K562 (cell line): Measurements from ENCODE around the gene SIM1. TPM values are rescaled to one million over a fixed set of nuclear protein-coding genes. Genes with fewer than 3 reads are reported as not detected.

ENCODE experiments used
- ATAC-seq: fragments of 200-7000 bp; cut with Tn5 transposase; 3 replicates; pipeline ENCODE4 v1.9.1; 2020; ENCODE audit warnings: moderate library complexity
- BruUV-seq: library from RNA; stranded (reverse); fragments of 400-500 nt; replicated peaks from 2 replicates; lab custom pipeline; 2021; lab: Mats Ljungman, UMichigan
- CTCF ChIA-PET: fragments of 300-600 bp; formaldehyde crosslinking; extraction: SDS; loops from one replicate; lab custom pipeline; 2021; ENCODE audit warnings: low intra/inter-chr PET ratio; lab: Yijun Ruan, JAX
- POLR2A ChIA-PET: fragments of 300-600, 350-650 bp; sonication (Branson Sonifier 250); formaldehyde crosslinking; extraction: SDS; loops from one replicate; lab custom pipeline; 2021; ENCODE audit warnings: antibody characterized with exemption, inconsistent platforms; lab: Yijun Ruan, JAX
- DNase-seq, 4 experiments: peaks; one replicate each; pipeline versions ENCODE4 v3.0.0 to v3.0.0-alpha.2; 2011 to 2018; ENCODE audit warnings: low spot score in 3 of 4, mixed read lengths in 3 of 4; ENCODE audit errors: extremely low read depth in 1 of 4
- FAIRE-seq: peaks from 2 replicates; lab custom pipeline; 2011; peaks lifted over from hg19 to GRCh38; lab: Jason Lieb, UNC
- H2AFZ ChIP-seq: 2 replicates; pipeline ENCODE4 v1.6.0; 2011; ENCODE audit warnings: low read depth, low read length, control low read depth, inconsistent platforms
- H3K27ac ChIP-seq: fragments of 200-600 bp; 3 replicates; pipeline ENCODE4 v1.8.0; 2011; ENCODE audit warnings: low read depth, mild to moderate bottlenecking, control low read depth, inconsistent platforms, low read length, moderate library complexity, mixed read lengths; ENCODE audit errors: extremely low read depth
- H3K27me3 ChIP-seq, 2 experiments: fragments of 300-600 bp in 1 of 2; 2 replicates in 1 of 2; 3 replicates in 1 of 2; pipeline versions ENCODE4 v1.6.0 to v1.8.0; 2011; ENCODE audit warnings: inconsistent platforms in 2 of 2, low read length in 2 of 2, mild to moderate bottlenecking in 1 of 2, mixed read lengths in 1 of 2, moderate library complexity in 1 of 2; ENCODE audit not compliant: control insufficient read depth in 2 of 2, insufficient read depth in 2 of 2
- H3K36me3 ChIP-seq: fragments of 300-600 bp; 3 replicates; pipeline ENCODE4 v1.8.0; 2011; ENCODE audit warnings: mild to moderate bottlenecking, low read length, inconsistent platforms; ENCODE audit not compliant: control insufficient read depth, insufficient read depth
- H3K4me1 ChIP-seq, 2 experiments: fragments of 200-600 bp in 1 of 2; replicated peaks in 1 of 2; 2 replicates in 1 of 2; 3 replicates in 1 of 2; pipeline versions ENCODE4 v1.5.1 to v1.8.0; 2011; ENCODE audit warnings: inconsistent platforms in 2 of 2, low read length in 2 of 2, mild to moderate bottlenecking in 1 of 2, mixed read lengths in 1 of 2, moderate library complexity in 1 of 2; ENCODE audit not compliant: control insufficient read depth in 2 of 2, insufficient read depth in 2 of 2
- H3K4me2 ChIP-seq: 2 replicates; pipeline ENCODE4 v1.6.1; 2011; ENCODE audit warnings: low read length, control low read depth, inconsistent platforms, mixed read lengths; ENCODE audit not compliant: insufficient read depth
- H3K4me3 ChIP-seq: fragments of 200-600 bp; sonication (generic), shearing (Covaris generic); 2 replicates; pipeline ENCODE4 v1.5.1; 2016; ENCODE audit warnings: control low read depth, inconsistent platforms
- H3K79me2 ChIP-seq: fragments of 200-600 bp; 3 replicates; pipeline ENCODE4 v1.8.0; 2011; ENCODE audit warnings: low read length, inconsistent platforms; ENCODE audit not compliant: control insufficient read depth, insufficient read depth
- H3K9ac ChIP-seq, 2 experiments: 2 replicates each; pipeline versions ENCODE4 v1.6.0 to v1.6.1; 2011; ENCODE audit warnings: low read depth in 2 of 2, low read length in 2 of 2, control low read depth in 1 of 2, inconsistent platforms in 1 of 2, mild to moderate bottlenecking in 1 of 2, mixed read lengths in 1 of 2; ENCODE audit not compliant: insufficient read depth in 1 of 2
- H3K9me1 ChIP-seq: one replicate; pipeline ENCODE4 v1.6.0; 2011; ENCODE audit warnings: inconsistent platforms, mild to moderate bottlenecking, low read length, moderate library complexity; ENCODE audit not compliant: control insufficient read depth, insufficient read depth
- H3K9me3 ChIP-seq: replicated peaks from 2 replicates; pipeline ENCODE4 v1.5.1; 2011; ENCODE audit warnings: low read depth, low read length, inconsistent platforms; ENCODE audit not compliant: control insufficient read depth, insufficient read depth
- H4K20me1 ChIP-seq: replicated peaks from 2 replicates; pipeline ENCODE4 v1.6.1; 2011; ENCODE audit warnings: low read length, inconsistent platforms, mixed read lengths; ENCODE audit not compliant: control insufficient read depth, insufficient read depth
- BCL6 ChIP-seq: fragments of 250-450 bp; sonication (Bioruptor Pico); IDR thresholded peaks from 2 replicates; pipeline ENCODE4 v1.4.0; 2020
- BRCA1 ChIP-seq, 2 experiments: fragments of 450-650 bp in 1 of 2; sonication (generic) in 1 of 2; formaldehyde crosslinking in 1 of 2; IDR thresholded peaks; 2 replicates each; pipeline versions ENCODE4 v1.5.0 to v1.6.1; 2017 to 2020; ENCODE audit warnings: mild to moderate bottlenecking in 1 of 2, missing genetic modification reagents in 1 of 2
- ETS2 ChIP-seq: IDR thresholded peaks from 2 replicates; pipeline ENCODE4 v1.6.1; 2016; ENCODE audit warnings: borderline replicate concordance, missing genetic modification characterization, mild to moderate bottlenecking, moderate library complexity, missing compliant biosample characterization; ENCODE audit not compliant: poor library complexity, severe bottlenecking
- GMEB1 ChIP-seq: fragments of 250-450 bp; sonication (Bioruptor Pico); IDR thresholded peaks from 2 replicates; pipeline ENCODE4 v1.4.0; 2020; ENCODE audit warnings: mild to moderate bottlenecking
- GTF2A2 ChIP-seq: IDR thresholded peaks from 2 replicates; pipeline ENCODE4 v1.6.1; 2016; ENCODE audit warnings: mild to moderate bottlenecking, missing genetic modification characterization, missing compliant biosample characterization
- TAF15 ChIP-seq: fragments of 200-400 bp; formaldehyde crosslinking; IDR thresholded peaks from 2 replicates; pipeline ENCODE4 v1.6.1; 2017; ENCODE audit warnings: mild to moderate bottlenecking, low read depth, low read length, moderate library complexity
- TSC22D4 ChIP-seq: fragments of 450-650 bp; IDR thresholded peaks from 2 replicates; pipeline ENCODE4 v1.6.1; 2016; ENCODE audit warnings: missing genetic modification characterization, missing biosample characterization, control low read depth
- WGBS: fragments of 100-300 bp; shearing (Covaris generic); methylation state at CpG from one replicate; pipeline ENCODE4 v1.1.6; 2016; ENCODE audit warnings: low coverage, mixed read lengths; ENCODE audit not compliant: insufficient coverage; ENCODE audit errors: missing lambda C conversion rate; 5-methylcytosine and 5-hydroxymethylcytosine counted together
- in situ Hi-C: fragments of 300-500 bp; cut with MboI; formaldehyde crosslinking; loops from 4 replicates; pipeline ENCODE4 v1.15.0; 2018; ENCODE audit warnings: inconsistent platforms, mixed read lengths
- intact Hi-C: fragments of 100-400 bp; cut with micrococcal nuclease; formaldehyde crosslinking; loops from 2 replicates; pipeline ENCODE4 v1.14.2; 2022
- polyA plus RNA-seq, 8 experiments: library from polyadenylated mRNA; depleted of rRNA in 4 of 8; stranded (reverse) in 5 of 8; unstranded in 3 of 8; fragments of >200 nt; fragmentation: Nextera tagmentation in 2 of 8; fragmentation: Illumina TruSeq in 1 of 8; extraction: Ambion mirVana in 2 of 8; extraction: Trizol in 1 of 8; gene quantifications; 2 replicates each; pipeline versions ENCODE4 v1.2.1 to v1.2.3, GENCODE V29; 2011 to 2014; ENCODE audit warnings: inconsistent platforms in 1 of 8, missing spikeins in 1 of 8
- total RNA-seq, 7 experiments: library from RNA; depleted of rRNA in 6 of 7; stranded (reverse); fragments of >200 nt in 6 of 7; fragmentation: Illumina TruSeq in 2 of 7; extraction: Trizol in 2 of 7; gene quantifications; 2 replicates each; pipeline versions ENCODE4 v1.2.1 to v1.2.3, GENCODE V29; 2011 to 2021; ENCODE audit warnings: low replicate concordance in 1 of 7
- TF ChIP-seq, protein P1 (sequence below): sonication (generic); formaldehyde crosslinking; IDR thresholded peaks from 2 replicates; pipeline ENCODE4 v1.8.0; 2022; ENCODE audit warnings: missing genetic modification reagents, mild to moderate bottlenecking, moderate library complexity, borderline replicate concordance

The SIM1 gene
- total and polyA plus RNA-seq, 9 of the 15 experiments (the other 6 are each of a cell fraction or from before 2014, with no cell fraction given), result not detected

- in situ Hi-C loops, result loop anchor here (10.0 kb wide), 1 partner anchor 608 kb away; no protein-coding TSS in a partner anchor
- no peak for FAIRE-seq
- H3K9me3 ChIP-seq, result no peaks in the 10 kb centered on the region
- no peak overlapping the region for H3K4me2 ChIP-seq
- H3K9ac ChIP-seq, result no peak overlapping the region
- H3K4me3 ChIP-seq, result no peak overlapping the region
- no peak overlapping the region for H2AFZ ChIP-seq
- H3K27me3 ChIP-seq, result peaks cover 10 to 15% of the 10 kb centered on the region in 2 experiments
- H3K4me1 ChIP-seq, result no peaks in the 10 kb centered on the region
- no peaks in the 10 kb centered on the region for H4K20me1 ChIP-seq
- H3K36me3 ChIP-seq, result no peaks in the 10 kb centered on the region
- no peaks in the 10 kb centered on the region for H3K9me1 ChIP-seq
- ChIA-PET CTCF (no interaction called here), POLR2A (no interaction called here)
- no peak for TF ChIP-seq GMEB1 (CRISPR knock-in tag)
- TF ChIP-seq TSC22D4, result no peak
- no peak for TF ChIP-seq BCL6
- no peak for TF ChIP-seq TAF15
- no peak for TF ChIP-seq ETS2 (tag)
- TF ChIP-seq, protein P1, sequence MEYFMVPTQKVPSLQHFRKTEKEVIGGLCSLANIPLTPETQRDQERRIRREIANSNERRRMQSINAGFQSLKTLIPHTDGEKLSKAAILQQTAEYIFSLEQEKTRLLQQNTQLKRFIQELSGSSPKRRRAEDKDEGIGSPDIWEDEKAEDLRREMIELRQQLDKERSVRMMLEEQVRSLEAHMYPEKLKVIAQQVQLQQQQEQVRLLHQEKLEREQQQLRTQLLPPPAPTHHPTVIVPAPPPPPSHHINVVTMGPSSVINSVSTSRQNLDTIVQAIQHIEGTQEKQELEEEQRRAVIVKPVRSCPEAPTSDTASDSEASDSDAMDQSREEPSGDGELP, result no peak
- TF ChIP-seq GTF2A2 (tag), result no peak
- no peak for TF ChIP-seq BRCA1 (IDR thresholded peaks at IDR 0.05)
- TF ChIP-seq BRCA1 (CRISPR knock-in tag; IDR thresholded peaks at IDR 0.05), result no peak
- ATAC-seq, result no peak
- BruUV-seq, result no TSS peak
- 7% methylated on average over 1 of the region's 1 CpG for WGBS
- intact Hi-C loops, result no loop called here
- no peaks in the 10 kb centered on the region for H3K79me2 ChIP-seq
- no peak for DNase-seq
- H3K27ac ChIP-seq, result no peak overlapping the region
Observed at GRCh38 chr6:100473182-100473581, 8.5 kb upstream of the SIM1 start.
